ENCODE data around the gene YPEL1.

Gene YPEL1

DNA sequence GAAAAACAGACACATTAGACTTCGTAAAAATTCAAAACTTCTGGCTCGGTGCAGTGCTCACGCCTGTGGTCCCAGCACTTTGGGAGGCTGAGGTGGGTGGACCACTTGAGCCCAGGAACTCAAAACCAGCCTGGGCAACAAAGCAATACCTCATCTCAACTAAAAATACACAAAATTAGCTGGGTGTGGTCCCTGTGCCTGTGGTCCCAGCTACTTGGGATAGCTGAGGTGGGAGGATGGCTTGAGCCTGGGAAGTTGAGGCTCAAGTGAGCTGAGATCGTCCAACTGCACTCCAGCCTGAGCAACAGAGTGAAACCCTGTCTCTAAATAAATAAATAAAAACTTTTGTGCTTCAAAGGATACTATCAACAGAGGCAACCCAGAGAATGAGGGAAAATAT, 23.7 kb downstream of the YPEL1 start:
- no peaks in the 10 kb centered on the region for H3K79me2 ChIP-seq (ENCODE audit: insufficient read depth, low read length)
- H3K4me2 ChIP-seq (ENCODE audit: low read depth, low read length, poor library complexity, severe bottlenecking), result no peak overlapping the region
- no peak overlapping the region for H3K9ac ChIP-seq (ENCODE audit: low read depth, low read length, poor library complexity, severe bottlenecking)
- TF ChIP-seq EZH2phosphoT487 (IDR thresholded peaks at IDR 0.05; ENCODE audit: borderline replicate concordance) (no peak), CTCF (conservative IDR thresholded peaks at IDR 0.05; ENCODE audit: low read length) (no peak)
- no peaks in the 10 kb centered on the region for H3K27me3 ChIP-seq (ENCODE audit: insufficient read depth, low read length, poor library complexity, severe bottlenecking)
- H2AFZ ChIP-seq (ENCODE audit: low read length), result no peak overlapping the region
- H3F3A ChIP-seq (ENCODE audit: low read depth), result no peaks in the 10 kb centered on the region
- H3K4me1 ChIP-seq (ENCODE audit: insufficient read depth, low read length, poor library complexity, severe bottlenecking), result no peaks in the 10 kb centered on the region
- H4K20me1 ChIP-seq (ENCODE audit: insufficient read depth, low read length, poor library complexity, severe bottlenecking), result no peaks in the 10 kb centered on the region
- no peak overlapping the region for H3K4me3 ChIP-seq (ENCODE audit: low read length, poor library complexity, severe bottlenecking)
- H3K9me3 ChIP-seq (ENCODE audit: insufficient read depth, low read depth, low read length), result no peaks in the 10 kb centered on the region
- H3K9me2 ChIP-seq (replicated peaks; ENCODE audit: low read depth, low read length), result no peaks in the 10 kb centered on the region
- peaks cover 31% of the 10 kb centered on the region; the same call in 1 of the 2 replicates for H3K36me3 ChIP-seq (ENCODE audit: insufficient read depth, low read length)

GRCh38 chr22:21710156-21710555, 25.4 kb downstream of the YPEL1 start:
- Histone ChIP-seq H4K20me1 (ENCODE audit: insufficient read depth, low read length, poor library complexity, severe bottlenecking) (no peaks in the 10 kb centered on the region), H3K36me3 (ENCODE audit: insufficient read depth, low read length) (peaks cover 31% of the 10 kb centered on the region; the same call in 1 of the 2 replicates), H2AFZ (ENCODE audit: low read length) (no peak overlapping the region), H3K4me2 (ENCODE audit: low read depth, low read length, poor library complexity, severe bottlenecking) (no peak overlapping the region), H3K4me3 (ENCODE audit: low read length, poor library complexity, severe bottlenecking) (no peak overlapping the region), H3K9me3 (ENCODE audit: insufficient read depth, low read depth, low read length) (no peaks in the 10 kb centered on the region), H3K27me3 (ENCODE audit: insufficient read depth, low read length, poor library complexity, severe bottlenecking) (no peaks in the 10 kb centered on the region), H3K9ac (ENCODE audit: low read depth, low read length, poor library complexity, severe bottlenecking) (no peak overlapping the region), H3K9me2 (replicated peaks; ENCODE audit: low read depth, low read length) (no peaks in the 10 kb centered on the region), H3F3A (ENCODE audit: low read depth) (no peaks in the 10 kb centered on the region), H3K79me2 (ENCODE audit: insufficient read depth, low read length) (no peaks in the 10 kb centered on the region), H3K4me1 (ENCODE audit: insufficient read depth, low read length, poor library complexity, severe bottlenecking) (no peaks in the 10 kb centered on the region)
- no peak for TF ChIP-seq CTCF (conservative IDR thresholded peaks at IDR 0.05; ENCODE audit: low read length)
- no peak for TF ChIP-seq EZH2phosphoT487 (IDR thresholded peaks at IDR 0.05; ENCODE audit: borderline replicate concordance)

GRCh38 chr22:21709688-21710087, 25.9 kb downstream of the YPEL1 start:
- Histone ChIP-seq H3K9me2 (replicated peaks; ENCODE audit: low read depth, low read length) (no peaks in the 10 kb centered on the region), H3K9ac (ENCODE audit: low read depth, low read length, poor library complexity, severe bottlenecking) (no peak overlapping the region), H3F3A (ENCODE audit: low read depth) (no peaks in the 10 kb centered on the region), H3K4me2 (ENCODE audit: low read depth, low read length, poor library complexity, severe bottlenecking) (no peak overlapping the region), H3K36me3 (ENCODE audit: insufficient read depth, low read length) (peaks cover 31% of the 10 kb centered on the region; the same call in 1 of the 2 replicates), H3K4me1 (ENCODE audit: insufficient read depth, low read length, poor library complexity, severe bottlenecking) (no peaks in the 10 kb centered on the region), H3K9me3 (ENCODE audit: insufficient read depth, low read depth, low read length) (no peaks in the 10 kb centered on the region), H3K79me2 (ENCODE audit: insufficient read depth, low read length) (no peaks in the 10 kb centered on the region), H2AFZ (ENCODE audit: low read length) (no peak overlapping the region), H3K4me3 (ENCODE audit: low read length, poor library complexity, severe bottlenecking) (no peak overlapping the region), H3K27me3 (ENCODE audit: insufficient read depth, low read length, poor library complexity, severe bottlenecking) (no peaks in the 10 kb centered on the region), H4K20me1 (ENCODE audit: insufficient read depth, low read length, poor library complexity, severe bottlenecking) (no peaks in the 10 kb centered on the region)
- TF ChIP-seq EZH2phosphoT487 (IDR thresholded peaks at IDR 0.05; ENCODE audit: borderline replicate concordance) (no peak), CTCF (conservative IDR thresholded peaks at IDR 0.05; ENCODE audit: low read length) (no peak)

Data from Loucy (cell line).